ENCODE results near the gene GRIK4.

Gene GRIK4

GRCh38 chr11:120878781-120879180 is 367.2 kb downstream of the GRIK4 start:
- Histone ChIP-seq H3K36me3 (ENCODE audit: insufficient read depth, low read length) (peaks cover 9% of the 10 kb centered on the region), H3K27me3 (ENCODE audit: insufficient read depth, low read length) (no peaks in the 10 kb centered on the region), H2AFZ (ENCODE audit: low read depth, low read length) (no peak overlapping the region), H3K4me3 (ENCODE audit: low read length) (no peak overlapping the region), H3K4me1 (ENCODE audit: insufficient read depth, low read length) (no peaks in the 10 kb centered on the region), H3K9me3 (ENCODE audit: low read length) (peaks cover 7% of the 10 kb centered on the region)

- no peaks in the 10 kb centered on the region for H3K4me1 ChIP-seq (ENCODE audit: insufficient read depth, low read length)
- H2AFZ ChIP-seq (ENCODE audit: low read depth, low read length), result no peak overlapping the region
- no peaks in the 10 kb centered on the region for H3K27me3 ChIP-seq (ENCODE audit: insufficient read depth, low read length)
- no peak overlapping the region for H3K4me3 ChIP-seq (ENCODE audit: low read length)
- H3K9me3 ChIP-seq (ENCODE audit: low read length), result peaks cover 5% of the 10 kb centered on the region
- peaks cover 4% of the 10 kb centered on the region for H3K36me3 ChIP-seq (ENCODE audit: insufficient read depth, low read length)
These were observed 369.1 kb downstream of the GRIK4 start for GRCh38 chr11:120880498-120881175.

GRCh38 chr11:120881596-120881995 is 370.0 kb downstream of the GRIK4 start:
- peaks cover 6% of the 10 kb centered on the region for H3K9me3 ChIP-seq (ENCODE audit: low read length)
- no peak overlapping the region for H2AFZ ChIP-seq (ENCODE audit: low read depth, low read length)
- no peaks in the 10 kb centered on the region for H3K27me3 ChIP-seq (ENCODE audit: insufficient read depth, low read length)
- no peaks in the 10 kb centered on the region for H3K36me3 ChIP-seq (ENCODE audit: insufficient read depth, low read length)
- H3K4me1 ChIP-seq (ENCODE audit: insufficient read depth, low read length), result no peaks in the 10 kb centered on the region
- H3K4me3 ChIP-seq (ENCODE audit: low read length), result no peak overlapping the region

GRCh38 chr11:120882175-120882574 is 370.6 kb downstream of the GRIK4 start:
- Histone ChIP-seq H3K4me3 (ENCODE audit: low read length) (no peak overlapping the region), H2AFZ (ENCODE audit: low read depth, low read length) (no peak overlapping the region), H3K27me3 (ENCODE audit: insufficient read depth, low read length) (no peaks in the 10 kb centered on the region), H3K9me3 (ENCODE audit: low read length) (peaks cover 6% of the 10 kb centered on the region), H3K4me1 (ENCODE audit: insufficient read depth, low read length) (no peaks in the 10 kb centered on the region), H3K36me3 (ENCODE audit: insufficient read depth, low read length) (no peaks in the 10 kb centered on the region)

- Histone ChIP-seq H3K36me3 (ENCODE audit: insufficient read depth, low read length) (no peaks in the 10 kb centered on the region), H2AFZ (ENCODE audit: low read depth, low read length) (no peak overlapping the region), H3K9me3 (ENCODE audit: low read length) (peaks cover 6% of the 10 kb centered on the region), H3K27me3 (ENCODE audit: insufficient read depth, low read length) (no peaks in the 10 kb centered on the region), H3K4me3 (ENCODE audit: low read length) (no peak overlapping the region), H3K4me1 (ENCODE audit: insufficient read depth, low read length) (no peaks in the 10 kb centered on the region)
These were observed 372.0 kb downstream of the GRIK4 start for GRCh38 chr11:120883404-120884080.

GRCh38 chr11:120884154-120885020 is 372.8 kb downstream of the GRIK4 start:
- Histone ChIP-seq H3K4me3 (ENCODE audit: low read length) (no peak overlapping the region), H3K9me3 (ENCODE audit: low read length) (peaks cover 6% of the 10 kb centered on the region), H3K27me3 (ENCODE audit: insufficient read depth, low read length) (no peaks in the 10 kb centered on the region), H2AFZ (ENCODE audit: low read depth, low read length) (no peak overlapping the region), H3K36me3 (ENCODE audit: insufficient read depth, low read length) (no peaks in the 10 kb centered on the region), H3K4me1 (ENCODE audit: insufficient read depth, low read length) (no peaks in the 10 kb centered on the region)

GRCh38 chr11:120890609-120891320 is 379.2 kb downstream of the GRIK4 start:
- Histone ChIP-seq H3K9me3 (ENCODE audit: low read length) (peaks cover 6% of the 10 kb centered on the region), H3K4me1 (ENCODE audit: insufficient read depth, low read length) (no peaks in the 10 kb centered on the region), H3K4me3 (ENCODE audit: low read length) (no peak overlapping the region), H2AFZ (ENCODE audit: low read depth, low read length) (no peak overlapping the region), H3K27me3 (ENCODE audit: insufficient read depth, low read length) (no peaks in the 10 kb centered on the region), H3K36me3 (ENCODE audit: insufficient read depth, low read length) (no peaks in the 10 kb centered on the region)

- Histone ChIP-seq H2AFZ (ENCODE audit: low read depth, low read length) (no peak overlapping the region), H3K4me1 (ENCODE audit: insufficient read depth, low read length) (no peaks in the 10 kb centered on the region), H3K36me3 (ENCODE audit: insufficient read depth, low read length) (no peaks in the 10 kb centered on the region), H3K4me3 (ENCODE audit: low read length) (no peak overlapping the region), H3K9me3 (ENCODE audit: low read length) (no peaks in the 10 kb centered on the region), H3K27me3 (ENCODE audit: insufficient read depth, low read length) (no peaks in the 10 kb centered on the region)
These were observed 382.1 kb downstream of the GRIK4 start for GRCh38 chr11:120893440-120894201.

- Histone ChIP-seq H3K4me3 (ENCODE audit: low read length) (no peak overlapping the region), H3K4me1 (ENCODE audit: insufficient read depth, low read length) (no peaks in the 10 kb centered on the region), H3K36me3 (ENCODE audit: insufficient read depth, low read length) (no peaks in the 10 kb centered on the region), H3K9me3 (ENCODE audit: low read length) (no peaks in the 10 kb centered on the region), H3K27me3 (ENCODE audit: insufficient read depth, low read length) (no peaks in the 10 kb centered on the region), H2AFZ (ENCODE audit: low read depth, low read length) (no peak overlapping the region)
These were observed 382.8 kb downstream of the GRIK4 start for GRCh38 chr11:120894202-120894985.

GRCh38 chr11:120896687-120897086 is 385.1 kb downstream of the GRIK4 start:
- H2AFZ ChIP-seq (ENCODE audit: low read depth, low read length), result no peak overlapping the region
- no peaks in the 10 kb centered on the region for H3K9me3 ChIP-seq (ENCODE audit: low read length)
- no peak overlapping the region for H3K4me3 ChIP-seq (ENCODE audit: low read length)
- no peaks in the 10 kb centered on the region for H3K27me3 ChIP-seq (ENCODE audit: insufficient read depth, low read length)
- H3K36me3 ChIP-seq (ENCODE audit: insufficient read depth, low read length), result no peaks in the 10 kb centered on the region
- no peaks in the 10 kb centered on the region for H3K4me1 ChIP-seq (ENCODE audit: insufficient read depth, low read length)

GRCh38 chr11:120898568-120898967 is 387.0 kb downstream of the GRIK4 start:
- no peaks in the 10 kb centered on the region for H3K36me3 ChIP-seq (ENCODE audit: insufficient read depth, low read length)
- no peak overlapping the region for H2AFZ ChIP-seq (ENCODE audit: low read depth, low read length)
- no peak overlapping the region for H3K4me3 ChIP-seq (ENCODE audit: low read length)
- H3K27me3 ChIP-seq (ENCODE audit: insufficient read depth, low read length), result no peaks in the 10 kb centered on the region
- no peaks in the 10 kb centered on the region for H3K9me3 ChIP-seq (ENCODE audit: low read length)
- no peaks in the 10 kb centered on the region for H3K4me1 ChIP-seq (ENCODE audit: insufficient read depth, low read length)

- Histone ChIP-seq H3K4me3 (ENCODE audit: low read length) (no peak overlapping the region), H3K4me1 (ENCODE audit: insufficient read depth, low read length) (no peaks in the 10 kb centered on the region), H3K27me3 (ENCODE audit: insufficient read depth, low read length) (no peaks in the 10 kb centered on the region), H3K9me3 (ENCODE audit: low read length) (no peaks in the 10 kb centered on the region), H2AFZ (ENCODE audit: low read depth, low read length) (no peak overlapping the region), H3K36me3 (ENCODE audit: insufficient read depth, low read length) (no peaks in the 10 kb centered on the region)
These were observed 388.2 kb downstream of the GRIK4 start for GRCh38 chr11:120899720-120900119.
